HEK293 (cell line): Measurements from ENCODE around the gene ABCA5.

Experiments
- CTCF ChIA-PET: fragments of 350-600 bp; formaldehyde crosslinking; extraction: SDS; loops from one replicate; lab custom pipeline; 2021; ENCODE audit warnings: antibody characterized with exemption; lab: Yijun Ruan, JAX
- POLR2A ChIA-PET: fragments of 300-600 bp; formaldehyde crosslinking; extraction: SDS; loops from one replicate; lab custom pipeline; 2020; ENCODE audit warnings: antibody characterized with exemption, inconsistent platforms; lab: Yijun Ruan, JAX
- H3K27ac ChIP-seq: fragments of 200-500 bp; sonication (Bioruptor generic); 2 replicates; pipeline ENCODE4 v1.5.1; 2014; ENCODE audit warnings: low read depth, low read length, control low read depth, inconsistent platforms; ENCODE audit errors: extremely low read depth
- H3K36me3 ChIP-seq, 2 experiments: fragments of 200-500 bp in 1 of 2; sonication (Bioruptor generic) in 1 of 2; 1 replicate in 1 of 2; 2 replicates in 1 of 2; pipeline ENCODE4 v1.5.1; 2014 to 2017; ENCODE audit warnings: inconsistent platforms in 2 of 2, low read length in 2 of 2; ENCODE audit not compliant: control insufficient read depth in 2 of 2, insufficient read depth in 1 of 2
- H3K4me1 ChIP-seq: fragments of 200-500 bp; sonication (Bioruptor generic); 2 replicates; pipeline ENCODE4 v1.5.1; 2014; ENCODE audit warnings: mild to moderate bottlenecking, low read length, inconsistent platforms; ENCODE audit not compliant: control insufficient read depth, insufficient read depth
- H3K4me3 ChIP-seq: 2 replicates; pipeline ENCODE4 v1.5.1; 2011; ENCODE audit warnings: low read depth, mild to moderate bottlenecking, control low read depth, low read length, moderate library complexity
- H3K9me3 ChIP-seq: fragments of 200-500 bp; sonication (Bioruptor generic); 2 replicates; pipeline ENCODE4 v1.5.1; 2014; ENCODE audit warnings: low read depth, low read length, inconsistent platforms; ENCODE audit not compliant: control insufficient read depth, insufficient read depth
- AEBP2 ChIP-seq: fragments of 450-650 bp; formaldehyde crosslinking; IDR thresholded peaks from 2 replicates; pipeline ENCODE4 v1.5.1; 2016; ENCODE audit warnings: missing biosample characterization, missing genetic modification characterization, borderline replicate concordance
- GLI2 ChIP-seq: fragments of 450-650 bp; formaldehyde crosslinking; IDR thresholded peaks from 2 replicates; pipeline ENCODE4; 2017; ENCODE audit warnings: missing biosample characterization, missing genetic modification characterization, low read depth, borderline replicate concordance
- KLF10 ChIP-seq: fragments of 450-650 bp; IDR thresholded peaks from 2 replicates; pipeline ENCODE4 v1.5.1; 2018; ENCODE audit warnings: missing biosample characterization, mild to moderate bottlenecking, missing genetic modification characterization
- KLF8 ChIP-seq: fragments of 450-650 bp; formaldehyde crosslinking; IDR thresholded peaks from 2 replicates; pipeline ENCODE4 v1.5.1; 2016; ENCODE audit warnings: missing biosample characterization, missing genetic modification characterization
- OSR2 ChIP-seq: fragments of 450-650 bp; formaldehyde crosslinking; IDR thresholded peaks from 2 replicates; pipeline ENCODE4 v1.5.1; 2016; ENCODE audit warnings: missing biosample characterization, missing genetic modification characterization
- ZFHX2 ChIP-seq: fragments of 450-650 bp; formaldehyde crosslinking; conservative IDR thresholded peaks from 2 replicates; pipeline ENCODE4 v1.5.1; 2016; ENCODE audit warnings: missing biosample characterization, missing genetic modification characterization
- ZNF121 ChIP-seq: fragments of 450-650 bp; formaldehyde crosslinking; IDR thresholded peaks from 2 replicates; pipeline ENCODE4 v1.5.1; 2016; ENCODE audit warnings: missing biosample characterization, missing genetic modification characterization
- ZNF19 ChIP-seq: fragments of 450-650 bp; formaldehyde crosslinking; IDR thresholded peaks from 2 replicates; pipeline ENCODE4; 2016; ENCODE audit warnings: missing biosample characterization, missing genetic modification characterization, low read depth
- ZNF274 ChIP-seq, 2 experiments: fragments of 200-500 bp in 1 of 2; fragments of 450-650 bp in 1 of 2; sonication (Bioruptor generic) in 1 of 2; formaldehyde crosslinking in 1 of 2; IDR thresholded peaks; 2 replicates each; pipeline versions ENCODE4 v1.5.1 to v1.6.1; 2014 to 2016; ENCODE audit warnings: borderline replicate concordance in 1 of 2, inconsistent platforms in 1 of 2, low read length in 1 of 2, missing biosample characterization in 1 of 2, missing genetic modification characterization in 1 of 2
- ZNF366 ChIP-seq: fragments of 450-650 bp; formaldehyde crosslinking; conservative IDR thresholded peaks from 2 replicates; pipeline ENCODE4 v1.5.1; 2016; ENCODE audit warnings: missing biosample characterization, missing genetic modification characterization
- ZNF391 ChIP-seq: fragments of 450-650 bp; formaldehyde crosslinking; IDR thresholded peaks from 2 replicates; pipeline ENCODE4 v1.5.1; 2016; ENCODE audit warnings: low read depth, missing biosample characterization, missing genetic modification characterization, borderline replicate concordance
- ZNF548 ChIP-seq: fragments of 450-650 bp; formaldehyde crosslinking; IDR thresholded peaks from 2 replicates; pipeline ENCODE4 v1.5.1; 2016; ENCODE audit warnings: missing biosample characterization, missing genetic modification characterization
- ZNF626 ChIP-seq: fragments of 450-650 bp; sonication (Bioruptor Pico); formaldehyde crosslinking; IDR thresholded peaks from 2 replicates; pipeline ENCODE4 v1.5.1; 2018; ENCODE audit warnings: missing biosample characterization, missing genetic modification characterization, inconsistent platforms
- ZNF654 ChIP-seq: fragments of 450-650 bp; formaldehyde crosslinking; IDR thresholded peaks from 2 replicates; pipeline ENCODE4 v1.5.1; 2016; ENCODE audit warnings: low read depth, missing biosample characterization, missing genetic modification characterization
- ZNF660 ChIP-seq: fragments of 450-650 bp; IDR thresholded peaks from 2 replicates; pipeline ENCODE4 v1.5.1; 2018; ENCODE audit warnings: missing biosample characterization, mild to moderate bottlenecking, missing genetic modification characterization
- ZNF670 ChIP-seq: fragments of 450-650 bp; formaldehyde crosslinking; IDR thresholded peaks from 2 replicates; pipeline ENCODE4 v1.5.1; 2016; ENCODE audit warnings: missing biosample characterization, missing genetic modification characterization, low read depth
- ZNF701 ChIP-seq: fragments of 450-650 bp; formaldehyde crosslinking; IDR thresholded peaks from 2 replicates; pipeline ENCODE4 v1.5.1; 2016; ENCODE audit warnings: missing biosample characterization, missing genetic modification characterization
- ZNF707 ChIP-seq: fragments of 450-650 bp; formaldehyde crosslinking; IDR thresholded peaks from 2 replicates; pipeline ENCODE4 v1.5.1; 2016; ENCODE audit warnings: missing biosample characterization, missing genetic modification characterization
- ZNF777 ChIP-seq: fragments of 450-650 bp; formaldehyde crosslinking; IDR thresholded peaks from 2 replicates; pipeline ENCODE4 v1.5.1; 2017; ENCODE audit warnings: missing biosample characterization, missing genetic modification characterization, borderline replicate concordance
- ZNF785 ChIP-seq: fragments of 450-650 bp; formaldehyde crosslinking; IDR thresholded peaks from 2 replicates; pipeline ENCODE4 v1.5.1; 2016; ENCODE audit warnings: missing biosample characterization, missing genetic modification characterization
- TF ChIP-seq, protein P1 (sequence below): fragments of 450-650 bp; formaldehyde crosslinking; IDR thresholded peaks from 2 replicates; pipeline ENCODE4 v1.5.1; 2017; ENCODE audit warnings: missing biosample characterization, missing genetic modification characterization
- TF ChIP-seq, protein P2 (sequence below): fragments of 450-650 bp; formaldehyde crosslinking; IDR thresholded peaks from 2 replicates; pipeline ENCODE4 v1.5.1; 2017; ENCODE audit warnings: missing biosample characterization, missing genetic modification characterization
- TF ChIP-seq, protein P3 (sequence below): fragments of 450-650 bp; formaldehyde crosslinking; IDR thresholded peaks from 2 replicates; pipeline ENCODE4 v1.5.1; 2016; ENCODE audit warnings: missing biosample characterization, missing genetic modification characterization

The ABCA5 gene

GRCh38 chr17:69236464-69236863 lies 90.5 kb downstream of the ABCA5 start:
- Histone ChIP-seq H3K4me1 (no peaks in the 10 kb centered on the region), H3K27ac (no peak overlapping the region), H3K36me3 (no peaks in the 10 kb centered on the region), H3K4me3 (no peak overlapping the region), H3K9me3 (no peaks in the 10 kb centered on the region)
- ChIA-PET CTCF (interaction anchor here (0.6 to 4.5 kb wide), 9 partner anchors 9 to 465 kb away, joined by 3 to 58 read pairs (median 14); no protein-coding TSS in a partner anchor), POLR2A (no interaction called here)
- TF ChIP-seq ZNF366 (tag by site-specific recombination) = no peak
- no peak for TF ChIP-seq ZNF701 (tag by site-specific recombination)
- TF ChIP-seq GLI2 (tag by site-specific recombination) = no peak
- TF ChIP-seq ZNF19 (tag by site-specific recombination) = no peak
- no peak for TF ChIP-seq KLF10 (tag by site-specific recombination)
- no peak for TF ChIP-seq OSR2 (tag by site-specific recombination)
- no peak for TF ChIP-seq KLF8 (tag by site-specific recombination)
- no peak for TF ChIP-seq ZNF785 (tag by site-specific recombination)
- no peak for TF ChIP-seq ZNF391 (tag by site-specific recombination)
- TF ChIP-seq, protein P1, sequence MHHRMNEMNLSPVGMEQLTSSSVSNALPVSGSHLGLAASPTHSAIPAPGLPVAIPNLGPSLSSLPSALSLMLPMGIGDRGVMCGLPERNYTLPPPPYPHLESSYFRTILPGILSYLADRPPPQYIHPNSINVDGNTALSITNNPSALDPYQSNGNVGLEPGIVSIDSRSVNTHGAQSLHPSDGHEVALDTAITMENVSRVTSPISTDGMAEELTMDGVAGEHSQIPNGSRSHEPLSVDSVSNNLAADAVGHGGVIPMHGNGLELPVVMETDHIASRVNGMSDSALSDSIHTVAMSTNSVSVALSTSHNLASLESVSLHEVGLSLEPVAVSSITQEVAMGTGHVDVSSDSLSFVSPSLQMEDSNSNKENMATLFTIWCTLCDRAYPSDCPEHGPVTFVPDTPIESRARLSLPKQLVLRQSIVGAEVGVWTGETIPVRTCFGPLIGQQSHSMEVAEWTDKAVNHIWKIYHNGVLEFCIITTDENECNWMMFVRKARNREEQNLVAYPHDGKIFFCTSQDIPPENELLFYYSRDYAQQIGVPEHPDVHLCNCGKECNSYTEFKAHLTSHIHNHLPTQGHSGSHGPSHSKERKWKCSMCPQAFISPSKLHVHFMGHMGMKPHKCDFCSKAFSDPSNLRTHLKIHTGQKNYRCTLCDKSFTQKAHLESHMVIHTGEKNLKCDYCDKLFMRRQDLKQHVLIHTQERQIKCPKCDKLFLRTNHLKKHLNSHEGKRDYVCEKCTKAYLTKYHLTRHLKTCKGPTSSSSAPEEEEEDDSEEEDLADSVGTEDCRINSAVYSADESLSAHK (tag by site-specific recombination) = no peak
- no peak for TF ChIP-seq ZNF274 (IDR thresholded peaks at IDR 0.05; ENCODE audit: low read length)
- no peak for TF ChIP-seq ZNF274 (tag by site-specific recombination; IDR thresholded peaks at IDR 0.05; ENCODE audit: borderline replicate concordance)
- TF ChIP-seq, protein P2, sequence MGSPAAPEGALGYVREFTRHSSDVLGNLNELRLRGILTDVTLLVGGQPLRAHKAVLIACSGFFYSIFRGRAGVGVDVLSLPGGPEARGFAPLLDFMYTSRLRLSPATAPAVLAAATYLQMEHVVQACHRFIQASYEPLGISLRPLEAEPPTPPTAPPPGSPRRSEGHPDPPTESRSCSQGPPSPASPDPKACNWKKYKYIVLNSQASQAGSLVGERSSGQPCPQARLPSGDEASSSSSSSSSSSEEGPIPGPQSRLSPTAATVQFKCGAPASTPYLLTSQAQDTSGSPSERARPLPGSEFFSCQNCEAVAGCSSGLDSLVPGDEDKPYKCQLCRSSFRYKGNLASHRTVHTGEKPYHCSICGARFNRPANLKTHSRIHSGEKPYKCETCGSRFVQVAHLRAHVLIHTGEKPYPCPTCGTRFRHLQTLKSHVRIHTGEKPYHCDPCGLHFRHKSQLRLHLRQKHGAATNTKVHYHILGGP = no peak
- TF ChIP-seq ZNF548 = no peak
- TF ChIP-seq ZNF626 (tag by site-specific recombination) = no peak
- no peak for TF ChIP-seq AEBP2 (tag by site-specific recombination)
- no peak for TF ChIP-seq ZNF707 (tag by site-specific recombination)

- Histone ChIP-seq H3K9me3 (no peaks in the 10 kb centered on the region), H3K36me3 (no peaks in the 10 kb centered on the region), H3K27ac (no peak overlapping the region), H3K4me1 (no peaks in the 10 kb centered on the region), H3K4me3 (no peak overlapping the region)
- ChIA-PET CTCF (interaction anchor here (0.5 to 3.1 kb wide), 12 partner anchors 9 to 464 kb away, joined by 3 to 58 read pairs (median 4); no protein-coding TSS in a partner anchor), POLR2A (no interaction called here)
- TF ChIP-seq ZNF660 (tag by site-specific recombination) (peak; percentile 48; the same call in 1 of the 2 replicates), ZNF777 (tag by site-specific recombination) (no peak), ZFHX2 (tag by site-specific recombination) (peak; percentile 32; the same call in 1 of the 2 replicates), ZNF654 (tag by site-specific recombination) (peak; percentile 88), ZNF121 (tag by site-specific recombination) (no peak), ZNF670 (no peak)
- TF ChIP-seq, protein P3, sequence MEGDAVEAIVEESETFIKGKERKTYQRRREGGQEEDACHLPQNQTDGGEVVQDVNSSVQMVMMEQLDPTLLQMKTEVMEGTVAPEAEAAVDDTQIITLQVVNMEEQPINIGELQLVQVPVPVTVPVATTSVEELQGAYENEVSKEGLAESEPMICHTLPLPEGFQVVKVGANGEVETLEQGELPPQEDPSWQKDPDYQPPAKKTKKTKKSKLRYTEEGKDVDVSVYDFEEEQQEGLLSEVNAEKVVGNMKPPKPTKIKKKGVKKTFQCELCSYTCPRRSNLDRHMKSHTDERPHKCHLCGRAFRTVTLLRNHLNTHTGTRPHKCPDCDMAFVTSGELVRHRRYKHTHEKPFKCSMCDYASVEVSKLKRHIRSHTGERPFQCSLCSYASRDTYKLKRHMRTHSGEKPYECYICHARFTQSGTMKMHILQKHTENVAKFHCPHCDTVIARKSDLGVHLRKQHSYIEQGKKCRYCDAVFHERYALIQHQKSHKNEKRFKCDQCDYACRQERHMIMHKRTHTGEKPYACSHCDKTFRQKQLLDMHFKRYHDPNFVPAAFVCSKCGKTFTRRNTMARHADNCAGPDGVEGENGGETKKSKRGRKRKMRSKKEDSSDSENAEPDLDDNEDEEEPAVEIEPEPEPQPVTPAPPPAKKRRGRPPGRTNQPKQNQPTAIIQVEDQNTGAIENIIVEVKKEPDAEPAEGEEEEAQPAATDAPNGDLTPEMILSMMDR (tag by site-specific recombination) = peak; percentile 87
These were observed 91.4 kb downstream of the ABCA5 start for GRCh38 chr17:69235338-69236058.
